Measurements from ENCODE around the gene COL27A1. TPM values are rescaled to one million over a fixed set of nuclear protein-coding genes. Genes with fewer than 3 reads are reported as not detected.

COL27A1 gene
- total and polyA plus RNA-seq, 9 of the 15 experiments (the other 6 are each of a cell fraction or from before 2014, with no cell fraction given), result 0.07 TPM; not detected in 8

GRCh38 chr9:114110180-114110579 lies 45.2 kb upstream of the COL27A1 start:
- no peak overlapping the region for H3K4me2 ChIP-seq (ENCODE audit: insufficient read depth, low read length)
- FAIRE-seq, result no peak
- TF ChIP-seq ZNF449 (CRISPR knock-in tag; IDR thresholded peaks at IDR 0.05) (no peak), CHCHD3 (CRISPR knock-in tag; IDR thresholded peaks at IDR 0.05) (no peak), CTBP1 (IDR thresholded peaks at IDR 0.05; ENCODE audit: borderline replicate concordance) (no peak), RBM39 (optimal IDR thresholded peaks at IDR 0.05; ENCODE audit: low read depth, low read length) (no peak)

GRCh38 chr9:114112325-114112724 lies 43.0 kb upstream of the COL27A1 start:
- peaks cover 8% of the 10 kb centered on the region; the same call in 1 of the 2 replicates for H4K20me1 ChIP-seq (replicated peaks; ENCODE audit: control insufficient read depth, insufficient read depth, low read length)
- no TSS peak for BruUV-seq (replicated peaks)
- peaks cover 0 to 4% of the 10 kb centered on the region in 2 experiments; a peak in 1 of 5 replicates for H3K4me1 ChIP-seq (replicated peaks in 1 of 2; ENCODE audit: control insufficient read depth in 2 of 2, insufficient read depth in 2 of 2, low read length in 2 of 2)
- in situ Hi-C loops (cut with MboI), result no loop called here
- H2AFZ ChIP-seq (ENCODE audit: low read depth, low read length), result no peak overlapping the region
- H3K9me3 ChIP-seq (replicated peaks; ENCODE audit: control insufficient read depth, insufficient read depth, low read depth, low read length), result no peaks in the 10 kb centered on the region
- H3K4me2 ChIP-seq (ENCODE audit: insufficient read depth, low read length), result no peak overlapping the region
- intact Hi-C loops (cut with micrococcal nuclease), result no loop called here
- no peaks in the 10 kb centered on the region for H3K9me1 ChIP-seq (ENCODE audit: control insufficient read depth, insufficient read depth, low read length)
- no peak for DNase-seq (ENCODE audit: extremely low read depth in 1 of 4, low spot score in 3 of 4)
- POLR2A ChIA-PET, result no interaction called here
- no peak overlapping the region for H3K9ac ChIP-seq (ENCODE audit: insufficient read depth in 1 of 2, low read depth in 2 of 2, low read length in 2 of 2)
- H3K27me3 ChIP-seq (ENCODE audit: control insufficient read depth in 2 of 2, insufficient read depth in 2 of 2, low read length in 2 of 2), result peaks cover 6 to 39% of the 10 kb centered on the region in 2 experiments; a peak in 4 of 5 replicates
- 0% methylated on average over 1 of the region's 1 CpG for WGBS (ENCODE audit: insufficient coverage, low coverage, missing lambda C conversion rate)
- CTCF ChIA-PET (ENCODE audit: low intra/inter-chr PET ratio), result no interaction called here
- H3K79me2 ChIP-seq (ENCODE audit: control insufficient read depth, insufficient read depth, low read length), result no peaks in the 10 kb centered on the region
- no peak for ATAC-seq
- no peak for FAIRE-seq
- H3K27ac ChIP-seq (ENCODE audit: extremely low read depth, low read depth, low read length), result no peak overlapping the region
- H3K4me3 ChIP-seq, result no peak overlapping the region
- no peaks in the 10 kb centered on the region for H3K36me3 ChIP-seq (ENCODE audit: control insufficient read depth, insufficient read depth, low read length)
- no peak for TF ChIP-seq BRD4 (IDR thresholded peaks at IDR 0.05)
- TF ChIP-seq E4F1 (CRISPR knock-in tag; IDR thresholded peaks at IDR 0.05; ENCODE audit: borderline replicate concordance), result no peak
- TF ChIP-seq U2AF2 (optimal IDR thresholded peaks at IDR 0.05; ENCODE audit: low read depth, low read length), result no peak
- TF ChIP-seq ZHX1 (conservative IDR thresholded peaks at IDR 0.05; ENCODE audit: low read length), result no peak

More at GRCh38 chr9:114110180-114110579, 45.2 kb upstream of the COL27A1 start:
- DNase-seq (ENCODE audit: extremely low read depth in 1 of 4, low spot score in 3 of 4), result no peak
- no peak for ATAC-seq
- no peak overlapping the region for H3K4me3 ChIP-seq
- ChIA-PET POLR2A (no interaction called here), CTCF (ENCODE audit: low intra/inter-chr PET ratio) (interaction anchor here (0.7 kb wide), 1 partner anchor 1494 kb away, joined by 3 read pairs; no protein-coding TSS in a partner anchor)
- H4K20me1 ChIP-seq (replicated peaks; ENCODE audit: control insufficient read depth, insufficient read depth, low read length), result peaks cover 10% of the 10 kb centered on the region; the same call in 1 of the 2 replicates
- intact Hi-C loops (cut with micrococcal nuclease), result no loop called here
- no peaks in the 10 kb centered on the region for H3K79me2 ChIP-seq (ENCODE audit: control insufficient read depth, insufficient read depth, low read length)
- WGBS (ENCODE audit: insufficient coverage, low coverage, missing lambda C conversion rate), result 0% methylated on average over 2 of the region's 2 CpGs
- H3K9me1 ChIP-seq (ENCODE audit: control insufficient read depth, insufficient read depth, low read length), result no peaks in the 10 kb centered on the region
- no peaks in the 10 kb centered on the region for H3K36me3 ChIP-seq (ENCODE audit: control insufficient read depth, insufficient read depth, low read length)
- no TSS peak for BruUV-seq (replicated peaks)
- H3K9ac ChIP-seq (ENCODE audit: insufficient read depth in 1 of 2, low read depth in 2 of 2, low read length in 2 of 2), result no peak overlapping the region
- H2AFZ ChIP-seq (ENCODE audit: low read depth, low read length), result no peak overlapping the region
- H3K27me3 ChIP-seq (ENCODE audit: control insufficient read depth in 2 of 2, insufficient read depth in 2 of 2, low read length in 2 of 2), result peaks cover 0 to 23% of the 10 kb centered on the region in 2 experiments; a peak in 3 of 5 replicates
- no peak overlapping the region for H3K27ac ChIP-seq (ENCODE audit: extremely low read depth, low read depth, low read length)
- in situ Hi-C loops (cut with MboI), result no loop called here
- no peaks in the 10 kb centered on the region for H3K9me3 ChIP-seq (replicated peaks; ENCODE audit: control insufficient read depth, insufficient read depth, low read depth, low read length)
- peaks cover 0 to 4% of the 10 kb centered on the region in 2 experiments; a peak in 1 of 5 replicates for H3K4me1 ChIP-seq (replicated peaks in 1 of 2; ENCODE audit: control insufficient read depth in 2 of 2, insufficient read depth in 2 of 2, low read length in 2 of 2)

Measured in K562 (cell line).